Calu3 (cell line): ENCODE data around the gene CEP295NL. TPM values are rescaled to one million over a fixed set of nuclear protein-coding genes. Genes with fewer than 3 reads are reported as not detected.

Source experiments
- BruUV-seq: library from RNA; stranded (reverse); fragments of 400-500 nt; replicated peaks from 2 replicates; lab custom pipeline; 2021; lab: Mats Ljungman, UMichigan
- CTCF ChIA-PET: fragments of 300-600 bp; sonication (Branson Sonifier 250); formaldehyde crosslinking; loops from one replicate; lab custom pipeline; 2022; ENCODE audit warnings: antibody characterized with exemption; lab: Charles Lee
- DNase-seq: peaks from one replicate; pipeline ENCODE4 v3.0.0; 2022
- H3K27ac Mint-ChIP-seq: one replicate; pipeline ENCODE4 v1.8.0; 2022; ENCODE audit warnings: mixed read lengths; ENCODE audit not compliant: unreplicated experiment
- H3K27me3 Mint-ChIP-seq: one replicate; pipeline ENCODE4 v1.8.0; 2022; ENCODE audit warnings: mixed read lengths; ENCODE audit not compliant: unreplicated experiment
- H3K36me3 Mint-ChIP-seq: one replicate; pipeline ENCODE4 v1.8.0; 2022; ENCODE audit warnings: mild to moderate bottlenecking, moderate library complexity, mixed read lengths; ENCODE audit not compliant: insufficient read depth, unreplicated experiment
- H3K4me1 Mint-ChIP-seq: one replicate; pipeline ENCODE4 v1.8.0; 2022; ENCODE audit warnings: mild to moderate bottlenecking, low read depth, mixed read lengths; ENCODE audit not compliant: unreplicated experiment
- H3K4me3 Mint-ChIP-seq: one replicate; pipeline ENCODE4 v1.8.0; 2022; ENCODE audit warnings: mild to moderate bottlenecking, low read depth, moderate library complexity, mixed read lengths; ENCODE audit not compliant: unreplicated experiment
- H3K9me3 Mint-ChIP-seq: one replicate; pipeline ENCODE4 v1.8.0; 2022; ENCODE audit warnings: low read depth, mixed read lengths; ENCODE audit not compliant: unreplicated experiment
- CTCF ChIP-seq: fragments of 200-600 bp; IDR thresholded peaks from one replicate; pipeline ENCODE4 v1.8.0; 2022; ENCODE audit warnings: antibody characterized with exemption; ENCODE audit not compliant: unreplicated experiment
- intact Hi-C: fragments of 100-400 bp; cut with micrococcal nuclease; formaldehyde crosslinking; loops from one replicate; pipeline ENCODE4 v1.10.0; 2022; ENCODE audit not compliant: unreplicated experiment
- total RNA-seq: library from RNA; stranded (reverse); gene quantifications from 2 replicates; pipeline ENCODE4 v1.2.3, GENCODE V29; 2022

CEP295NL gene
- total RNA-seq, 1 experiment from 2014 or later: 4.6 TPM

GRCh38 chr17:78897664-78898047 lies 5.3 kb downstream of the CEP295NL start:
- TF ChIP-seq CTCF: no peak
- intact Hi-C loops: no loop called here
- no TSS peak for BruUV-seq
- Mint-ChIP-seq H3K27me3 (no peaks in the 10 kb centered on the region), H3K4me3 (no peak overlapping the region), H3K4me1 (peaks cover 35% of the 10 kb centered on the region), H3K36me3 (peaks cover 33% of the 10 kb centered on the region), H3K9me3 (no peaks in the 10 kb centered on the region), H3K27ac (no peak overlapping the region)
- DNase-seq: no peak
- CTCF ChIA-PET: interaction anchor here (1.2 kb wide), 1 partner anchor 14 kb away, joined by 3 read pairs; no protein-coding TSS in a partner anchor

GRCh38 chr17:78896834-78897663 lies 6.0 kb downstream of the CEP295NL start:
- Mint-ChIP-seq H3K27ac (no peak overlapping the region), H3K4me1 (peaks cover 31% of the 10 kb centered on the region), H3K36me3 (peaks cover 29% of the 10 kb centered on the region), H3K27me3 (no peaks in the 10 kb centered on the region), H3K9me3 (no peaks in the 10 kb centered on the region), H3K4me3 (no peak overlapping the region)
- no TSS peak for BruUV-seq
- intact Hi-C loops: no loop called here
- CTCF ChIA-PET: interaction anchor here (1.2 kb wide), 1 partner anchor 13 kb away, joined by 3 read pairs; no protein-coding TSS in a partner anchor
- no peak for TF ChIP-seq CTCF
- DNase-seq: no peak

- Mint-ChIP-seq H3K4me1 (peaks cover 23% of the 10 kb centered on the region), H3K27me3 (no peaks in the 10 kb centered on the region), H3K9me3 (no peaks in the 10 kb centered on the region), H3K27ac (no peak overlapping the region), H3K4me3 (no peak overlapping the region), H3K36me3 (peaks cover 30% of the 10 kb centered on the region)
- BruUV-seq: no TSS peak
- DNase-seq: no peak
- intact Hi-C loops: no loop called here
- TF ChIP-seq CTCF: no peak
- CTCF ChIA-PET: no interaction called here
These were observed 6.7 kb downstream of the CEP295NL start for GRCh38 chr17:78896091-78896833.

GRCh38 chr17:78895322-78895721 lies 7.7 kb downstream of the CEP295NL start:
- Mint-ChIP-seq H3K36me3 (peaks cover 25% of the 10 kb centered on the region), H3K9me3 (no peaks in the 10 kb centered on the region), H3K4me3 (no peak overlapping the region), H3K4me1 (peaks cover 17% of the 10 kb centered on the region), H3K27ac (no peak overlapping the region), H3K27me3 (no peaks in the 10 kb centered on the region)
- DNase-seq: no peak
- BruUV-seq: no TSS peak
- TF ChIP-seq CTCF: no peak
- CTCF ChIA-PET: interaction anchor here (1.1 kb wide), 1 partner anchor 23 kb away, joined by 3 read pairs; no protein-coding TSS in a partner anchor
- intact Hi-C loops: no loop called here
